ENCODE measurements around the gene EXD1. TPM values are rescaled to one million over a fixed set of nuclear protein-coding genes. Genes with fewer than 3 reads are reported as not detected.

The EXD1 gene
- total and polyA plus RNA-seq, 4 donors, result not detected

DNA sequence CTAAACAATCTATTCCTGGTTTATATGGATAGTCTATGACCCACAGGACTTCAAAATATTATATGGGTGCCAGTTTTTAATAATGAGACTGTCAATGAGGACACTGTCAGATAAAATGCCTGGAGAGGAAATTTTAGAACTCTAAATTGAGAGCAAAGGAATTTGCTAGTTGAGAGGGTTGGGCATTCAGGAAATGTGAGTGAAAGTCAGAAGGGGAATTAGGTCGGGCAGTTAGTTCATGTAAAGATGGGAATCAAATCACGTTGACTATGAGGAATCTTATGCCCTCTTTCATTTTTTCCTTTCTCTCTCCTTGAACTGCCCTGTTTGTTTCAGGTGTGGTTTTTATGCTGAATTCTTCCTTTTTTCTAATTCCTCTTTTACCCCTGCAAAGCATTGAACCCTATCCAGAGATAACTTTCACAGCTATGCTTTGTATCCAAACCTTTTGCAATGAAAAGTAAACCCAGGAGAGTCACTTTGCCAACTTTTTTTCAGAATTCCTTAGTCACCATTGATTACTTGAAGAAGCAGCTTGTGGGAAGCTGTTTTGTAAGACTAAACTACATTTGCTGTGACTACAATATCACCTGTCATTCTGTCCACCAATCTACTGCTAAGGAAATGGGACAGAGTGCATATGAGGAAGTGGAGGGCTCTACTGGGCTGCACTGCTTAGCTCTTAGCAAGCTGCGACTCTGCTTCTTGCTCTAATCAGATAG lies 28.4 kb upstream of the EXD1 start:
- H3K27me3 ChIP-seq (ENCODE audit: control insufficient read depth in 4 of 4, insufficient read depth in 4 of 4, low read length in 3 of 4), result no peaks in the 10 kb centered on the region
- H3K9ac ChIP-seq (ENCODE audit: low read depth in 1 of 2, low read length in 2 of 2), result peak overlapping the region in 1 of 2 donors; percentile 33
- no peaks in the 10 kb centered on the region for H3K9me3 ChIP-seq (ENCODE audit: control insufficient read depth in 4 of 4, low read length in 3 of 4)
- peaks cover 0 to 9% (median 5%) of the 10 kb centered on the region in 4 donors for H3K36me3 ChIP-seq (ENCODE audit: control insufficient read depth in 4 of 4, insufficient read depth in 3 of 4, low read depth in 1 of 4, low read length in 3 of 4)
- H3K4me3 ChIP-seq (ENCODE audit: low read depth in 1 of 3, low read length in 3 of 3), result peak overlapping the region in 1 of 3 donors; percentile 10
- DNase-seq (ENCODE audit: low spot score), result no peak
- peaks cover 15 to 75% (median 52%) of the 10 kb centered on the region in 4 donors for H3K4me1 ChIP-seq (ENCODE audit: control insufficient read depth in 4 of 4, insufficient read depth in 4 of 4, low read length in 3 of 4)
- TF ChIP-seq, protein P1, sequence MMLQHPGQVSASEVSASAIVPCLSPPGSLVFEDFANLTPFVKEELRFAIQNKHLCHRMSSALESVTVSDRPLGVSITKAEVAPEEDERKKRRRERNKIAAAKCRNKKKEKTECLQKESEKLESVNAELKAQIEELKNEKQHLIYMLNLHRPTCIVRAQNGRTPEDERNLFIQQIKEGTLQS (IDR thresholded peaks at IDR 0.05), result no peak
- TF ChIP-seq YY1 (IDR thresholded peaks at IDR 0.05) (peak; percentile 39), GABPA (IDR thresholded peaks at IDR 0.05 in 1 of 2, conservative IDR thresholded peaks at IDR 0.05 in 1 of 2) (no peak), FOXA2 (IDR thresholded peaks at IDR 0.05) (peak; percentile 78), FOXA1 (IDR thresholded peaks at IDR 0.05) (peak; percentile 40), RAD21 (IDR thresholded peaks at IDR 0.05) (no peak), NR2F2 (IDR thresholded peaks at IDR 0.05) (no peak), RXRA (IDR thresholded peaks at IDR 0.05) (peak; percentile 48 to 80), HNF4G (IDR thresholded peaks at IDR 0.05) (no peak), TAF1 (conservative IDR thresholded peaks at IDR 0.05) (peak; percentile 53), JUND (IDR thresholded peaks at IDR 0.05) (peak; percentile 42 to 68), HNF4A (conservative IDR thresholded peaks at IDR 0.05) (peak; percentile 42 to 68), EGR1 (IDR thresholded peaks at IDR 0.05; ENCODE audit: low read depth in 2 of 2) (no peak), SP1 (IDR thresholded peaks at IDR 0.05) (peak; percentile 24)
- TF ChIP-seq, protein P2, sequence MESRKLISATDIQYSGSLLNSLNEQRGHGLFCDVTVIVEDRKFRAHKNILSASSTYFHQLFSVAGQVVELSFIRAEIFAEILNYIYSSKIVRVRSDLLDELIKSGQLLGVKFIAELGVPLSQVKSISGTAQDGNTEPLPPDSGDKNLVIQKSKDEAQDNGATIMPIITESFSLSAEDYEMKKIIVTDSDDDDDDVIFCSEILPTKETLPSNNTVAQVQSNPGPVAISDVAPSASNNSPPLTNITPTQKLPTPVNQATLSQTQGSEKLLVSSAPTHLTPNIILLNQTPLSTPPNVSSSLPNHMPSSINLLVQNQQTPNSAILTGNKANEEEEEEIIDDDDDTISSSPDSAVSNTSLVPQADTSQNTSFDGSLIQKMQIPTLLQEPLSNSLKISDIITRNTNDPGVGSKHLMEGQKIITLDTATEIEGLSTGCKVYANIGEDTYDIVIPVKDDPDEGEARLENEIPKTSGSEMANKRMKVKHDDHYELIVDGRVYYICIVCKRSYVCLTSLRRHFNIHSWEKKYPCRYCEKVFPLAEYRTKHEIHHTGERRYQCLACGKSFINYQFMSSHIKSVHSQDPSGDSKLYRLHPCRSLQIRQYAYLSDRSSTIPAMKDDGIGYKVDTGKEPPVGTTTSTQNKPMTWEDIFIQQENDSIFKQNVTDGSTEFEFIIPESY (IDR thresholded peaks at IDR 0.05), result peak; percentile 47
- TF ChIP-seq, protein P3, sequence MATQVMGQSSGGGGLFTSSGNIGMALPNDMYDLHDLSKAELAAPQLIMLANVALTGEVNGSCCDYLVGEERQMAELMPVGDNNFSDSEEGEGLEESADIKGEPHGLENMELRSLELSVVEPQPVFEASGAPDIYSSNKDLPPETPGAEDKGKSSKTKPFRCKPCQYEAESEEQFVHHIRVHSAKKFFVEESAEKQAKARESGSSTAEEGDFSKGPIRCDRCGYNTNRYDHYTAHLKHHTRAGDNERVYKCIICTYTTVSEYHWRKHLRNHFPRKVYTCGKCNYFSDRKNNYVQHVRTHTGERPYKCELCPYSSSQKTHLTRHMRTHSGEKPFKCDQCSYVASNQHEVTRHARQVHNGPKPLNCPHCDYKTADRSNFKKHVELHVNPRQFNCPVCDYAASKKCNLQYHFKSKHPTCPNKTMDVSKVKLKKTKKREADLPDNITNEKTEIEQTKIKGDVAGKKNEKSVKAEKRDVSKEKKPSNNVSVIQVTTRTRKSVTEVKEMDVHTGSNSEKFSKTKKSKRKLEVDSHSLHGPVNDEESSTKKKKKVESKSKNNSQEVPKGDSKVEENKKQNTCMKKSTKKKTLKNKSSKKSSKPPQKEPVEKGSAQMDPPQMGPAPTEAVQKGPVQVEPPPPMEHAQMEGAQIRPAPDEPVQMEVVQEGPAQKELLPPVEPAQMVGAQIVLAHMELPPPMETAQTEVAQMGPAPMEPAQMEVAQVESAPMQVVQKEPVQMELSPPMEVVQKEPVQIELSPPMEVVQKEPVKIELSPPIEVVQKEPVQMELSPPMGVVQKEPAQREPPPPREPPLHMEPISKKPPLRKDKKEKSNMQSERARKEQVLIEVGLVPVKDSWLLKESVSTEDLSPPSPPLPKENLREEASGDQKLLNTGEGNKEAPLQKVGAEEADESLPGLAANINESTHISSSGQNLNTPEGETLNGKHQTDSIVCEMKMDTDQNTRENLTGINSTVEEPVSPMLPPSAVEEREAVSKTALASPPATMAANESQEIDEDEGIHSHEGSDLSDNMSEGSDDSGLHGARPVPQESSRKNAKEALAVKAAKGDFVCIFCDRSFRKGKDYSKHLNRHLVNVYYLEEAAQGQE (IDR thresholded peaks at IDR 0.05), result peak; percentile 25
- TF ChIP-seq, protein P4, sequence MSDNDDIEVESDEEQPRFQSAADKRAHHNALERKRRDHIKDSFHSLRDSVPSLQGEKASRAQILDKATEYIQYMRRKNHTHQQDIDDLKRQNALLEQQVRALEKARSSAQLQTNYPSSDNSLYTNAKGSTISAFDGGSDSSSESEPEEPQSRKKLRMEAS (IDR thresholded peaks at IDR 0.05), result no peak
- TF ChIP-seq, protein P5, sequence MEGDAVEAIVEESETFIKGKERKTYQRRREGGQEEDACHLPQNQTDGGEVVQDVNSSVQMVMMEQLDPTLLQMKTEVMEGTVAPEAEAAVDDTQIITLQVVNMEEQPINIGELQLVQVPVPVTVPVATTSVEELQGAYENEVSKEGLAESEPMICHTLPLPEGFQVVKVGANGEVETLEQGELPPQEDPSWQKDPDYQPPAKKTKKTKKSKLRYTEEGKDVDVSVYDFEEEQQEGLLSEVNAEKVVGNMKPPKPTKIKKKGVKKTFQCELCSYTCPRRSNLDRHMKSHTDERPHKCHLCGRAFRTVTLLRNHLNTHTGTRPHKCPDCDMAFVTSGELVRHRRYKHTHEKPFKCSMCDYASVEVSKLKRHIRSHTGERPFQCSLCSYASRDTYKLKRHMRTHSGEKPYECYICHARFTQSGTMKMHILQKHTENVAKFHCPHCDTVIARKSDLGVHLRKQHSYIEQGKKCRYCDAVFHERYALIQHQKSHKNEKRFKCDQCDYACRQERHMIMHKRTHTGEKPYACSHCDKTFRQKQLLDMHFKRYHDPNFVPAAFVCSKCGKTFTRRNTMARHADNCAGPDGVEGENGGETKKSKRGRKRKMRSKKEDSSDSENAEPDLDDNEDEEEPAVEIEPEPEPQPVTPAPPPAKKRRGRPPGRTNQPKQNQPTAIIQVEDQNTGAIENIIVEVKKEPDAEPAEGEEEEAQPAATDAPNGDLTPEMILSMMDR (IDR thresholded peaks at IDR 0.05; ENCODE audit: low read depth, low read length, missing input control), result no peak
- WGBS, result 22% methylated on average over 3 of the region's 3 CpGs
- peak overlapping the region; percentile 83 to 84 for H3K27ac ChIP-seq (ENCODE audit: low read depth in 1 of 2, low read length in 2 of 2)

Data from liver (tissue), 9 donors.